ENCODE data around the gene SEMA5A. TPM values are rescaled to one million over a fixed set of nuclear protein-coding genes. Genes with fewer than 3 reads are reported as not detected.

Gene SEMA5A
- total RNA-seq, 4 donors from 2014 or later, result 13.4 to 22.3 (median 18.5) TPM

DNA sequence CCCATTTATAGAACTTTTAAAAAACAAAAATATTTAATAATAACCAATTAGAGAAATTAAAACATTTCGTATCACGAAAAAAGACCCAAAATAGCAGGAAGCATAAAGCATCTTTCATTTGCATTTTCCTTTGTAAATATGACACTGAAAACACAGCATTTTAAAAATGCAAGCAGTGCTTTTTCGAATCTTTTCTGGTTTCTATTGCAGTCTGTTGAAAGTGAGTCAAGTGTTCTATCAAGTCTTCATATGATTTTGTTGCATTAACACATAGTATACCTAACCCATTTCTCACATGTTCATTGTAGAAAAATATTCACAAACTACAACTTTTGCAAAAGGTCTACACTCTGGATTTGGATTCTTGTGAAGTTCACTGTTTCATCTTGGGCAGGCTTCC, 198.8 kb downstream of the SEMA5A start:
- DNase-seq (ENCODE audit: low spot score in 2 of 2), result no peak
- intact Hi-C loops (cut with DNase I; ENCODE audit: low total_unique reads), result no loop called here
- 86 to 87% methylated on average over 3 of the region's 3 CpGs for WGBS, 2 donors
- H3K4me3 ChIP-seq (ENCODE audit: low read depth, poor library complexity, severe bottlenecking), result no peak overlapping the region
- TF ChIP-seq, protein P1, sequence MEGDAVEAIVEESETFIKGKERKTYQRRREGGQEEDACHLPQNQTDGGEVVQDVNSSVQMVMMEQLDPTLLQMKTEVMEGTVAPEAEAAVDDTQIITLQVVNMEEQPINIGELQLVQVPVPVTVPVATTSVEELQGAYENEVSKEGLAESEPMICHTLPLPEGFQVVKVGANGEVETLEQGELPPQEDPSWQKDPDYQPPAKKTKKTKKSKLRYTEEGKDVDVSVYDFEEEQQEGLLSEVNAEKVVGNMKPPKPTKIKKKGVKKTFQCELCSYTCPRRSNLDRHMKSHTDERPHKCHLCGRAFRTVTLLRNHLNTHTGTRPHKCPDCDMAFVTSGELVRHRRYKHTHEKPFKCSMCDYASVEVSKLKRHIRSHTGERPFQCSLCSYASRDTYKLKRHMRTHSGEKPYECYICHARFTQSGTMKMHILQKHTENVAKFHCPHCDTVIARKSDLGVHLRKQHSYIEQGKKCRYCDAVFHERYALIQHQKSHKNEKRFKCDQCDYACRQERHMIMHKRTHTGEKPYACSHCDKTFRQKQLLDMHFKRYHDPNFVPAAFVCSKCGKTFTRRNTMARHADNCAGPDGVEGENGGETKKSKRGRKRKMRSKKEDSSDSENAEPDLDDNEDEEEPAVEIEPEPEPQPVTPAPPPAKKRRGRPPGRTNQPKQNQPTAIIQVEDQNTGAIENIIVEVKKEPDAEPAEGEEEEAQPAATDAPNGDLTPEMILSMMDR (IDR thresholded peaks at IDR 0.05), result no peak
- TF ChIP-seq POLR2A (IDR thresholded peaks at IDR 0.05), result no peak

DNA sequence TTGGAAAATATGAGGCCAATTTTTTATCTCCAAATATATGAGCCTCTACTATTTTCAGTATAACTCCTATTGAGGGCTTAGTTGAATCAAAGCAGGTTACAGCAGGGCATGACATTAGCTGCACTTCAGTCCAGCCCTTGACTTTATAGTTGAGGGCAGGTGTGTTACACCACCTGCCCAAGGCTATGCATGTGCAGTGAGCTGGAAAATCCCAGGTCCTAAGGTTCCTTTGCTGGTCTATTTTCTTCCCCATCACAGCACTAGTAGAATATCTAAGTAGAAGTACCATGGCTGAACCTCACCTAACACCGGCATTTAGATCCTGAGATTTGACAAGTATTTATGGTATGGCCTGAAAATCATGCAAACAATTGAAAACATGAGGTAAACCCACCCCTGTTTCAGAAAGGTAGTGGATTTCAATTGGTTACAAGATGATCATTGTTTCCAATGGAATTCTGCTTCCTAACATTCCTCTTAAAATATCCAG, 201.1 kb downstream of the SEMA5A start:
- intact Hi-C loops (cut with DNase I; ENCODE audit: low total_unique reads), result no loop called here
- no peak overlapping the region for H3K4me3 ChIP-seq (ENCODE audit: low read depth, poor library complexity, severe bottlenecking)
- no peak for TF ChIP-seq POLR2A (IDR thresholded peaks at IDR 0.05)
- TF ChIP-seq, protein P1 (IDR thresholded peaks at IDR 0.05), result no peak
- 73 to 92% methylated on average over 1 of the region's 1 CpG for WGBS, 2 donors
- DNase-seq (ENCODE audit: low spot score in 2 of 2), result no peak

DNA sequence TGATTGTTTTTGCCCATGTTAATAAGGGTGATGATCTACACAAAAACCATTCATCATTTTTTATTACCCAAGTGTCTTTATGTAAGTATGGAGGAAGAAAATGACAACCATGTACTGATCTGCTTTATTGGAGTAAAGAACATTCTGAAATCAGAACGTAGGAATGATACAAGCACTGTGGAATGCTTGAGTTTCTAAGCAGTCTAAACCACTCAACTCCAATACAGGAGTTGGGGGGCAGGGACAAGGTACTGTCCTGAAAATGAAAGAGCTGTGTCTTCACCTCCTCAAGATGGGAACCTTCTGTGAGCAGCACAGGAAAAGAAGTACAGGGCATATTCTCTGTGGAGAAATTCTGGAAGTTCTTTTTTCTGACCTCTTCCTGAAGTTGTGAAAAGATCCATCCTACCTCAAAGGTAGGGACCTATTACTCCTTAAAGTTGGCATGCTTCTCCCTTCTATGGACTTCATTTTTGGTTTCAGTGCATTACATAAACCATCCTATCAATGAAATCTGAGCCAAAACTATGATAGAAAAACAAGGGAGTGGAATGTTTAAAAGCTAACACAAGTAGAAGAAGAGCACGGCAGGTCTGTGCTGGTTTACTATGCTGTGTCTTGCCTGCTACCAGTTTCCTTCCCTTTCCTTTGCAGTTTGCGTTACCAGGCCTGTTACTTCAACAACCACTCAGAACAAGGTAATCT, 202.6 kb downstream of the SEMA5A start:
- TF ChIP-seq POLR2A (IDR thresholded peaks at IDR 0.05), result no peak
- TF ChIP-seq, protein P1 (IDR thresholded peaks at IDR 0.05), result no peak
- intact Hi-C loops (cut with DNase I; ENCODE audit: low total_unique reads), result no loop called here
- no peak overlapping the region for H3K4me3 ChIP-seq (ENCODE audit: low read depth, poor library complexity, severe bottlenecking)
- 36% methylated on average over 3 of the region's 3 CpGs for WGBS, 2 donors
- DNase-seq (ENCODE audit: low spot score in 2 of 2), result no peak

GRCh38 chr5:9342161-9342787, 203.6 kb downstream of the SEMA5A start:
- no peak overlapping the region for H3K4me3 ChIP-seq (ENCODE audit: low read depth, poor library complexity, severe bottlenecking)
- intact Hi-C loops (cut with DNase I; ENCODE audit: low total_unique reads), result no loop called here
- TF ChIP-seq, protein P1 (IDR thresholded peaks at IDR 0.05), result no peak
- WGBS, 2 donors, result 75 to 81% methylated on average over 6 of the region's 6 CpGs
- no peak for DNase-seq (ENCODE audit: low spot score in 2 of 2)

DNA sequence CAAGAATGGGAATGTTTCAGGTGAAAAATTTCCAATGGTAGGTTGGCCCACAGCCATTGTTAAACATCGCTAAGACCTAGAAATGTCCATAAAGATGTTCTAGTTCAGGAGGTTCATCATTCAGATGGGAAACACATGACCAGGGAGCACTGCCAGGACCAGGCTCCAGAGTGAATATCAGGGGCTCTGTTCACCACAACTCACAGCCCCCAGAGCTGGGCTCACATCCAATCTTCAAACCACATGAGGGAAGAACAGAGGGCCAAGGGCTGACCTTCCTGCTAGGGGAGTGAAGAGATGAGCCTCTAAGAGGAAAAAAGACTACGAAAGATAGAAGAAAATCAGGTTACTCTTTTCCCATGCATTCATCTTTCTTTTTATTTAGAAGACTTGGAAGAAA, 205.8 kb downstream of the SEMA5A start:
- 68 to 76% methylated on average over 2 of the region's 2 CpGs for WGBS, 2 donors
- intact Hi-C loops (cut with DNase I; ENCODE audit: low total_unique reads), result no loop called here
- H3K4me3 ChIP-seq (ENCODE audit: low read depth, poor library complexity, severe bottlenecking), result no peak overlapping the region
- TF ChIP-seq, protein P1 (IDR thresholded peaks at IDR 0.05), result no peak
- TF ChIP-seq POLR2A (IDR thresholded peaks at IDR 0.05), result no peak
- no peak for DNase-seq (ENCODE audit: low spot score in 2 of 2)

Measured in lower leg skin (tissue), 4 donors.